ENCODE results near the gene NBPF1.
"Not testable (repeated sequence)": the region's sequence is repeated elsewhere in the genome, so short reads cannot be mapped to it uniquely, and the experiment has no call there.

The NBPF1 gene

GRCh38 chr1:16615253-16616252 lies 2.2 kb upstream of the NBPF1 start:
- ChIA-PET CTCF (interaction anchor here (1.0 kb wide), 1 partner anchor 9 kb away, joined by 3 read pairs; no protein-coding TSS in a partner anchor), POLR2A (interaction anchor here (2.0 kb wide), 1 partner anchor 289 kb away, joined by 12 read pairs; no protein-coding TSS in a partner anchor)
- TF ChIP-seq SUZ12 (IDR thresholded peaks at IDR 0.05), result no peak
- no peak for TF ChIP-seq FOXM1 (IDR thresholded peaks at IDR 0.05; ENCODE audit: borderline replicate concordance)
- no peak for TF ChIP-seq TARDBP (IDR thresholded peaks at IDR 0.05)
- no peak for TF ChIP-seq FOXK2 (IDR thresholded peaks at IDR 0.05)
- no peak for TF ChIP-seq SP1 (IDR thresholded peaks at IDR 0.05)
- TF ChIP-seq LEF1 (IDR thresholded peaks at IDR 0.05; ENCODE audit: borderline replicate concordance), result no peak
- TF ChIP-seq FOXA1 (IDR thresholded peaks at IDR 0.05), result no peak
- TF ChIP-seq ZNF384 (IDR thresholded peaks at IDR 0.05), result no peak
- TF ChIP-seq HDGF (IDR thresholded peaks at IDR 0.05; ENCODE audit: borderline replicate concordance), result no peak
- no peak for TF ChIP-seq BHLHE40 (IDR thresholded peaks at IDR 0.05; ENCODE audit: borderline replicate concordance)
- TF ChIP-seq NFRKB (IDR thresholded peaks at IDR 0.05), result no peak
- TF ChIP-seq L3MBTL2 (conservative IDR thresholded peaks at IDR 0.05), result no peak
- no peak for TF ChIP-seq ELF4 (IDR thresholded peaks at IDR 0.05)
- TF ChIP-seq CTBP1 (IDR thresholded peaks at IDR 0.05; ENCODE audit: borderline replicate concordance), result no peak
- no peak for TF ChIP-seq ARNT (IDR thresholded peaks at IDR 0.05)
- TF ChIP-seq, protein P1, sequence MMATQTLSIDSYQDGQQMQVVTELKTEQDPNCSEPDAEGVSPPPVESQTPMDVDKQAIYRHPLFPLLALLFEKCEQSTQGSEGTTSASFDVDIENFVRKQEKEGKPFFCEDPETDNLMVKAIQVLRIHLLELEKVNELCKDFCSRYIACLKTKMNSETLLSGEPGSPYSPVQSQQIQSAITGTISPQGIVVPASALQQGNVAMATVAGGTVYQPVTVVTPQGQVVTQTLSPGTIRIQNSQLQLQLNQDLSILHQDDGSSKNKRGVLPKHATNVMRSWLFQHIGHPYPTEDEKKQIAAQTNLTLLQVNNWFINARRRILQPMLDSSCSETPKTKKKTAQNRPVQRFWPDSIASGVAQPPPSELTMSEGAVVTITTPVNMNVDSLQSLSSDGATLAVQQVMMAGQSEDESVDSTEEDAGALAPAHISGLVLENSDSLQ (IDR thresholded peaks at IDR 0.05), result no peak
- no peak for DNase-seq (ENCODE audit: extremely low spot score)

GRCh38 chr1:16614361-16615252 lies 1.2 kb upstream of the NBPF1 start:
- no peak for DNase-seq (ENCODE audit: extremely low spot score)
- ChIA-PET CTCF (interaction anchor here (0.6 to 1.0 kb wide), 2 partner anchors 10 to 289 kb away, joined by 3 read pairs; no protein-coding TSS in a partner anchor), POLR2A (interaction anchor here (1.5 to 2.5 kb wide), 2 partner anchors 8 to 289 kb away, joined by 3 to 12 read pairs; no protein-coding TSS in a partner anchor)
- TF ChIP-seq L3MBTL2 (conservative IDR thresholded peaks at IDR 0.05) (0 out of 2 replicates have a peak, but pooled peaks have one; percentile 10), FOXK2 (IDR thresholded peaks at IDR 0.05) (no peak), ARNT (IDR thresholded peaks at IDR 0.05) (no peak)

DNA sequence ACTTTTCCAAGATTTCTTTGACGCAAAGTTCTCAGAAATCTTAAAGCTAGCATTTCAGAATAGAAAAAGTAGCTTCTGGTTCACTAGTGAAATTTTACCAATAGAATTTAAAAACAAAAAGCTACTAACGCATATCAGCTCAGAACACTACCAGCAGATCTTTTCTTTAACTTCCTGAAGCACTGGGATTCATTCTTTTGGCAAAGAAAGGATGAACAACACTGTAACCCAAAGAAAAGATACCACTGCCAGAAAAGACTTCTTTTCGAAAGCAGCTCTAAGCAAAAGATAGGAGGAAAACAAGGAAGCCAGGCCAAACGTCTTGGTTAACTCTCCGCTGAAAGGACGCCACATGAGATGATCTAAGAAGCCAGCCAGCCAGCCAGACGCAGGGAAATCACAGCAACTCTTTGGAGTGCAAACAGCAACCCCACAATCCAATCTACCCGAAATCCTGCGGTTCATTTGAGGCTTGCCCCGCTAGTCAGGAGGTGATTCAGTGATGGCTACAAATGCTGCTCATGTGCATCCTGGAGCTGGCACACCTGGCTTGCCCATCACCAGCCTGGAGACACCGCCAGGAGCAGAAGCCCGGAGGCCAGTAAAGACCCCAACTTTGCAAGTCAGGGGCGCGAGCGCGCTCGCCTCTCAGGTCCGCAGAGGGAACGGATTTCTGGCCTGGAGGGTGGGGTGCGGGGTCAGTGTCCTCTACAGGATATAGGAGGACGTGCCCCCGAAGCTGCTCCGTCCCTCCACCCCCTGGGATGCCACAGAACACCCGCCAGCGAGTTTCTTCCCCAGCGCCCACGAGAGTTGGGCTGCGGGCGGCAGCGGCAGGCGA lies 812 bp downstream of the NBPF1 start:
- TF ChIP-seq SUZ12 (IDR thresholded peaks at IDR 0.05) (no peak), SP1 (IDR thresholded peaks at IDR 0.05) (no peak), CTBP1 (IDR thresholded peaks at IDR 0.05; ENCODE audit: borderline replicate concordance) (no peak), TARDBP (IDR thresholded peaks at IDR 0.05) (no peak), NFRKB (IDR thresholded peaks at IDR 0.05) (no peak), ARNT (IDR thresholded peaks at IDR 0.05) (no peak), FOXK2 (IDR thresholded peaks at IDR 0.05) (no peak), ZNF384 (IDR thresholded peaks at IDR 0.05) (no peak), ELF4 (IDR thresholded peaks at IDR 0.05) (no peak), HDGF (IDR thresholded peaks at IDR 0.05; ENCODE audit: borderline replicate concordance) (no peak), L3MBTL2 (conservative IDR thresholded peaks at IDR 0.05) (no peak), LEF1 (IDR thresholded peaks at IDR 0.05; ENCODE audit: borderline replicate concordance) (no peak), BHLHE40 (IDR thresholded peaks at IDR 0.05; ENCODE audit: borderline replicate concordance) (no peak), FOXM1 (IDR thresholded peaks at IDR 0.05; ENCODE audit: borderline replicate concordance) (no peak)
- TF ChIP-seq, protein P1 (IDR thresholded peaks at IDR 0.05), result no peak
- ChIA-PET POLR2A (interaction anchor here (0.7 to 2.5 kb wide), 12 partner anchors 8 to 293 kb away, joined by 3 to 12 read pairs (median 4); no protein-coding TSS in a partner anchor), CTCF (interaction anchor here (0.6 to 2.2 kb wide), 9 partner anchors 8 to 352 kb away, joined by 3 to 19 read pairs (median 3); no protein-coding TSS in a partner anchor)
- peak; percentile 67 for DNase-seq (ENCODE audit: extremely low spot score)

DNA sequence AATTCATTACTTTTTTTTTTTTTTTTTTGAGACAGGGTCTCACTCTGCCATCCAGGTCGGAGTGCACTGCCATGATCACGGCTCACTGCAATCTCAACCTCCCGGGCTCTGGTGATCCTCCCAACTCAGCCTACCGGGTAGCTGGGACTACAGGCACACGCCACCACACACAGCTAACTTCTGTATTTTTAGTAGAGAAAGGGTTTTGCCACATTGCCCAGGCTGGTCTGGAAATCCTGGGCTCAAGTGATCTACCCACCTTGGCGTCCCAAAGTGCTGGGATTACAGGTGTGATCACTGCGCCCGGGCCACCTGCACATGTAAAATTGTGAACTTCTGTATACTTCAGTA lies 1.4 kb downstream of the NBPF1 start:
- not testable (repeated sequence) for DNase-seq (ENCODE audit: extremely low spot score)
- ChIA-PET CTCF (interaction anchor here (0.6 to 2.2 kb wide), 9 partner anchors 8 to 352 kb away, joined by 3 to 19 read pairs (median 3); no protein-coding TSS in a partner anchor), POLR2A (interaction anchor here (0.7 to 2.5 kb wide), 8 partner anchors 9 to 293 kb away, joined by 3 to 12 read pairs (median 4); no protein-coding TSS in a partner anchor)

DNA sequence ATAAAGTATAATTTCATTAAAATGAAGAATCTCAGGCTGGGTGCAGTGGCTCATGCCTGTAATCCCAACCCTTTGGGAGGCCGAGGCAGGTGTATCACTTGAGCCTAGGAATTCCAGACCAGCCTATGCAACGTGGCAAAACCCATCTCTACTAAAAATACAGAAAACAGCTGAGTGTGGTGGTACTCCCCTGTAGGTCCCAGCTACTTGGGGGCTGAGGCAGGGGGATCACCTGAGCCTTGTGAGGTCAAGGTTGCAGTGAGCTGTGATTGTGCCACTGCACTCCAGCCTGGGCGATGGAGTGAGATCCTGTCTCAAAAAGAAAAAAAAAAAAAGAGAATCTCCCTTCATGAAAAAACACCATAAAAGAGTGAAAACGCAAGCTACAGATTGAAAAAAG lies 2.2 kb downstream of the NBPF1 start:
- DNase-seq (ENCODE audit: extremely low spot score); POLR2A ChIA-PET: not testable (repeated sequence)
- CTCF ChIA-PET, result interaction anchor here (2.2 kb wide), 1 partner anchor 10 kb away, joined by 19 read pairs; no protein-coding TSS in a partner anchor

DNA sequence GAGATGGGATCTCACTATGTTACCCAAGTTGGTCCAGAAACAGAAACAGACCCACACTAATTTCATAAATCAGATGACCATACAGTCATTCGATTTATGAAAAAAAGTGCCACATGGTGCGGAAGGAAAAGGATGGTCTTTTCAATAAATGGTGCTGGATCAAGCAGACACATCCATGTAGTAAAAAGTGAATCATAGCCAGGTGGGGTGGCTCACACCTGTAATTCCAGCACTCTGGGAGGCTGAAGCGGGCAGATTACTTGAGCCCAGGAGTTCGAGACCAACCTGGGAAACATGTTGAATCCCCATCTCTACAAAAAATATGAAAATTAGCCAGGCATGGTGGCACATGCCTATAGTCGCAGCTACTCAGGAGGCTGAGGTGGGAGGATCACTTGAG lies 2.8 kb downstream of the NBPF1 start:
- POLR2A ChIA-PET; DNase-seq (ENCODE audit: extremely low spot score): not testable (repeated sequence)
- CTCF ChIA-PET, result interaction anchor here (2.2 to 3.0 kb wide), 2 partner anchors 10 kb away, joined by 17 to 19 read pairs; no protein-coding TSS in a partner anchor

DNA sequence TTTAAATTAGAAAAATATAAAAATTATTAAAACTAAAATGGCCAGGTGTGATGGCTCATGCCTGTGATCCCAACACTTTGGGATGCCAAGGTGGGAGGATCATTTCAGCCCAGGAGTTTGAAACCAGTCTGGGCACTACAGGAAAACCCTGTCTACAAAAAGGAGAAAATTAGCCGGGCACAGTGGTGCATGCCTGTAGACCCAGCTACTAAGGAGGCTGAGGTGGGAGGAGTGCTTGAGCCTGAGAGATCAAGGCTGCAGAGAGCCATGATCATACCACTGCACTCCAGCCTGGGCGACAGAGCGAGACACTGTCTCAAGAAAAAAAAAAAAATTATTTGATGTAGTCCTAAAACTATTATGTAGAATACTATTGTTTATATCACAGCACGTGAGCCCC lies 3.6 kb downstream of the NBPF1 start:
- ChIA-PET POLR2A (interaction anchor here (1.1 to 2.1 kb wide), 4 partner anchors 11 to 305 kb away, joined by 3 to 7 read pairs (median 6); no protein-coding TSS in a partner anchor), CTCF (interaction anchor here (0.6 to 3.0 kb wide), 5 partner anchors 10 to 338 kb away, joined by 3 to 17 read pairs (median 4); no protein-coding TSS in a partner anchor)
- DNase-seq (ENCODE audit: extremely low spot score), result not testable (repeated sequence)

All from HEK293T (cell line).